Neural cell (in vitro differentiated cells): ENCODE measurements around the gene ACOX3. TPM values are rescaled to one million over a fixed set of nuclear protein-coding genes. Genes with fewer than 3 reads are reported as not detected.

ENCODE experiments used
- H2AFZ ChIP-seq: fragments of 200-600, 300-800 bp; sonication (generic), shearing (Covaris generic); 2 replicates; pipeline ENCODE4 v1.6.0; 2014; ENCODE audit warnings: low read depth, mild to moderate bottlenecking, antibody characterized with exemption, low read length, moderate library complexity
- H3F3A ChIP-seq: fragments of 200-600 bp; shearing (Covaris generic); 2 replicates; pipeline ENCODE4 v1.6.1; 2016; ENCODE audit warnings: mild to moderate bottlenecking, moderate library complexity, mixed read lengths, antibody characterized with exemption, low read length; ENCODE audit not compliant: insufficient read depth, poor library complexity, severe bottlenecking
- H3K27ac ChIP-seq: fragments of 200-600, 300-800 bp; sonication (generic), shearing (Covaris generic); 2 replicates; pipeline ENCODE4 v1.5.1; 2014; ENCODE audit warnings: mild to moderate bottlenecking, low read length, moderate library complexity
- H3K27me3 ChIP-seq: fragments of 300-800, 200-600 bp; sonication (generic), shearing (Covaris generic); 2 replicates; pipeline ENCODE4 v1.6.0; 2014; ENCODE audit warnings: mild to moderate bottlenecking, low read depth, low read length, moderate library complexity; ENCODE audit not compliant: insufficient read depth
- H3K36me3 ChIP-seq: fragments of 300-800, 200-600 bp; sonication (generic), shearing (Covaris generic); 2 replicates; pipeline ENCODE4 v1.5.1; 2014; ENCODE audit warnings: mild to moderate bottlenecking, antibody characterized with exemption, low read length, moderate library complexity; ENCODE audit not compliant: insufficient read depth
- H3K4me2 ChIP-seq: fragments of 300-800, 200-600 bp; sonication (generic), shearing (Covaris generic); 2 replicates; pipeline ENCODE4 v1.6.0; 2014; ENCODE audit warnings: mild to moderate bottlenecking, low read length
- H3K4me3 ChIP-seq: fragments of 300-800, 200-600 bp; sonication (generic), shearing (Covaris generic); 2 replicates; pipeline ENCODE4 v1.5.1; 2014; ENCODE audit warnings: mild to moderate bottlenecking, low read length, moderate library complexity
- H3K79me2 ChIP-seq: fragments of 200-600 bp; shearing (Covaris generic); replicated peaks from 2 replicates; pipeline ENCODE4 v1.6.0; 2014; ENCODE audit warnings: mild to moderate bottlenecking, low read length, moderate library complexity; ENCODE audit not compliant: insufficient read depth
- H3K9ac ChIP-seq: fragments of 300-800, 200-600 bp; sonication (generic), shearing (Covaris generic); 2 replicates; pipeline ENCODE4 v1.6.1; 2016; ENCODE audit warnings: mild to moderate bottlenecking, low read length, mixed read lengths
- H3K9me2 ChIP-seq: fragments of 200-600 bp; shearing (Covaris generic); 2 replicates; pipeline ENCODE4 v1.6.1; 2016; ENCODE audit warnings: mild to moderate bottlenecking, low read length, mixed read lengths; ENCODE audit not compliant: insufficient read depth
- H3K9me3 ChIP-seq: fragments of 200-600, 300-800 bp; sonication (generic), shearing (Covaris generic); 2 replicates; pipeline ENCODE4 v1.6.1; 2016; ENCODE audit warnings: mild to moderate bottlenecking, mixed run types, low read length, moderate library complexity, mixed read lengths
- H4K20me1 ChIP-seq: fragments of 200-600 bp; shearing (Covaris generic); 2 replicates; pipeline ENCODE4 v1.6.1; 2016; ENCODE audit warnings: mild to moderate bottlenecking, mixed run types; ENCODE audit not compliant: insufficient read depth
- EP300 ChIP-seq: fragments of 450-650 bp; conservative IDR thresholded peaks from 2 replicates; pipeline ENCODE4 v1.6.1; 2014; ENCODE audit warnings: antibody characterized with exemption, mild to moderate bottlenecking, moderate library complexity; ENCODE audit not compliant: poor library complexity, severe bottlenecking
- EZH2 ChIP-seq: fragments of 200-600, 300-800 bp; shearing (Covaris generic), sonication (generic); IDR thresholded peaks from 2 replicates; pipeline ENCODE4 v1.6.1; 2014; ENCODE audit warnings: antibody characterized with exemption, low read length, borderline replicate concordance, mild to moderate bottlenecking; ENCODE audit not compliant: insufficient read depth, poor library complexity, severe bottlenecking
- MXI1 ChIP-seq: fragments of 450-650 bp; conservative IDR thresholded peaks from 2 replicates; pipeline ENCODE4 v1.6.1; 2014; ENCODE audit warnings: antibody characterized with exemption, mild to moderate bottlenecking; ENCODE audit not compliant: poor library complexity, severe bottlenecking
- POLR2AphosphoS5 ChIP-seq: IDR thresholded peaks from 2 replicates; pipeline ENCODE4 v1.6.1; 2012
- RAD21 ChIP-seq: fragments of 450-650 bp; conservative IDR thresholded peaks from 2 replicates; pipeline ENCODE4 v1.6.1; 2014; ENCODE audit warnings: antibody characterized with exemption, mild to moderate bottlenecking, moderate library complexity
- SMC3 ChIP-seq: fragments of 450-650 bp; conservative IDR thresholded peaks from 2 replicates; pipeline ENCODE4 v1.6.1; 2014; ENCODE audit warnings: antibody characterized with exemption, mild to moderate bottlenecking, moderate library complexity; ENCODE audit not compliant: poor library complexity
- TAF1 ChIP-seq: IDR thresholded peaks from 2 replicates; pipeline ENCODE4 v1.6.1; 2012; ENCODE audit warnings: low read depth
- polyA plus RNA-seq: library from polyadenylated mRNA; depleted of rRNA; stranded (reverse); fragments of >200 nt; gene quantifications from 2 replicates; pipeline ENCODE4 v1.2.3, GENCODE V29; 2014
- TF ChIP-seq, protein P1 (sequence below): fragments of 450-650 bp; IDR thresholded peaks from 2 replicates; pipeline ENCODE4 v1.5.1; 2014; ENCODE audit warnings: antibody characterized with exemption, mild to moderate bottlenecking, moderate library complexity; ENCODE audit not compliant: poor library complexity, severe bottlenecking
- TF ChIP-seq, protein P2 (sequence below): IDR thresholded peaks from 2 replicates; pipeline ENCODE4 v1.6.1; 2012; ENCODE audit warnings: borderline replicate concordance

ACOX3 gene
- polyA plus RNA-seq, 1 donor from 2014 or later: 13.2 TPM

DNA sequence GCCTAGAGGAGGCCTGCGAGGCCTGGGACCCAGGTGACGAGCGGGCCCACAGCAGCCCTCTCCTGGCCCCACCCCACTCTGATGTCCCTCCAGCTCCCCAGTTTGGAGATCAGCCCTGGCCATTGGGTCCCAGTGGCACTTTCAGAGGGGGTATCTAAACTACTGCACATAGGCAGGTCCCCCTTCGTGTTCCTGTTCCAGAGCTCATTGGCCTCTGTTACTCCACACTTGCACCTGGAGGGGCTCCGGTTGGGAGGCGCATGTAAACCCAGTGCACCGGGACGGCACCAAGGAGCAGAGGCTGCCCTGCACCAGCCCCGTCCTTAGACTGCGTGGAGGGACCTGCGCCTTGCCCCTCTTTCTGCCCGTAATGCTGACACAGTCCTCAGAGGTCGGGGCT lies 34.3 kb upstream of the ACOX3 start:
- no peaks in the 10 kb centered on the region for H3K79me2 ChIP-seq
- TF ChIP-seq POLR2AphosphoS5 (no peak), EP300 (no peak), RAD21 (no peak), SMC3 (no peak), EZH2 (no peak), TAF1 (no peak), MXI1 (no peak)
- TF ChIP-seq, protein P1, sequence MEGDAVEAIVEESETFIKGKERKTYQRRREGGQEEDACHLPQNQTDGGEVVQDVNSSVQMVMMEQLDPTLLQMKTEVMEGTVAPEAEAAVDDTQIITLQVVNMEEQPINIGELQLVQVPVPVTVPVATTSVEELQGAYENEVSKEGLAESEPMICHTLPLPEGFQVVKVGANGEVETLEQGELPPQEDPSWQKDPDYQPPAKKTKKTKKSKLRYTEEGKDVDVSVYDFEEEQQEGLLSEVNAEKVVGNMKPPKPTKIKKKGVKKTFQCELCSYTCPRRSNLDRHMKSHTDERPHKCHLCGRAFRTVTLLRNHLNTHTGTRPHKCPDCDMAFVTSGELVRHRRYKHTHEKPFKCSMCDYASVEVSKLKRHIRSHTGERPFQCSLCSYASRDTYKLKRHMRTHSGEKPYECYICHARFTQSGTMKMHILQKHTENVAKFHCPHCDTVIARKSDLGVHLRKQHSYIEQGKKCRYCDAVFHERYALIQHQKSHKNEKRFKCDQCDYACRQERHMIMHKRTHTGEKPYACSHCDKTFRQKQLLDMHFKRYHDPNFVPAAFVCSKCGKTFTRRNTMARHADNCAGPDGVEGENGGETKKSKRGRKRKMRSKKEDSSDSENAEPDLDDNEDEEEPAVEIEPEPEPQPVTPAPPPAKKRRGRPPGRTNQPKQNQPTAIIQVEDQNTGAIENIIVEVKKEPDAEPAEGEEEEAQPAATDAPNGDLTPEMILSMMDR: no peak
- TF ChIP-seq, protein P2, sequence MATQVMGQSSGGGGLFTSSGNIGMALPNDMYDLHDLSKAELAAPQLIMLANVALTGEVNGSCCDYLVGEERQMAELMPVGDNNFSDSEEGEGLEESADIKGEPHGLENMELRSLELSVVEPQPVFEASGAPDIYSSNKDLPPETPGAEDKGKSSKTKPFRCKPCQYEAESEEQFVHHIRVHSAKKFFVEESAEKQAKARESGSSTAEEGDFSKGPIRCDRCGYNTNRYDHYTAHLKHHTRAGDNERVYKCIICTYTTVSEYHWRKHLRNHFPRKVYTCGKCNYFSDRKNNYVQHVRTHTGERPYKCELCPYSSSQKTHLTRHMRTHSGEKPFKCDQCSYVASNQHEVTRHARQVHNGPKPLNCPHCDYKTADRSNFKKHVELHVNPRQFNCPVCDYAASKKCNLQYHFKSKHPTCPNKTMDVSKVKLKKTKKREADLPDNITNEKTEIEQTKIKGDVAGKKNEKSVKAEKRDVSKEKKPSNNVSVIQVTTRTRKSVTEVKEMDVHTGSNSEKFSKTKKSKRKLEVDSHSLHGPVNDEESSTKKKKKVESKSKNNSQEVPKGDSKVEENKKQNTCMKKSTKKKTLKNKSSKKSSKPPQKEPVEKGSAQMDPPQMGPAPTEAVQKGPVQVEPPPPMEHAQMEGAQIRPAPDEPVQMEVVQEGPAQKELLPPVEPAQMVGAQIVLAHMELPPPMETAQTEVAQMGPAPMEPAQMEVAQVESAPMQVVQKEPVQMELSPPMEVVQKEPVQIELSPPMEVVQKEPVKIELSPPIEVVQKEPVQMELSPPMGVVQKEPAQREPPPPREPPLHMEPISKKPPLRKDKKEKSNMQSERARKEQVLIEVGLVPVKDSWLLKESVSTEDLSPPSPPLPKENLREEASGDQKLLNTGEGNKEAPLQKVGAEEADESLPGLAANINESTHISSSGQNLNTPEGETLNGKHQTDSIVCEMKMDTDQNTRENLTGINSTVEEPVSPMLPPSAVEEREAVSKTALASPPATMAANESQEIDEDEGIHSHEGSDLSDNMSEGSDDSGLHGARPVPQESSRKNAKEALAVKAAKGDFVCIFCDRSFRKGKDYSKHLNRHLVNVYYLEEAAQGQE: no peak
- H3K27me3 ChIP-seq: no peaks in the 10 kb centered on the region
- H3K4me3 ChIP-seq: no peak overlapping the region
- no peak overlapping the region for H3K27ac ChIP-seq
- no peaks in the 10 kb centered on the region for H3F3A ChIP-seq
- no peaks in the 10 kb centered on the region for H3K9me3 ChIP-seq
- no peak overlapping the region for H3K9ac ChIP-seq
- no peaks in the 10 kb centered on the region for H4K20me1 ChIP-seq
- no peak overlapping the region for H2AFZ ChIP-seq
- H3K36me3 ChIP-seq: no peaks in the 10 kb centered on the region
- H3K4me2 ChIP-seq: no peak overlapping the region
- H3K9me2 ChIP-seq: no peaks in the 10 kb centered on the region

DNA sequence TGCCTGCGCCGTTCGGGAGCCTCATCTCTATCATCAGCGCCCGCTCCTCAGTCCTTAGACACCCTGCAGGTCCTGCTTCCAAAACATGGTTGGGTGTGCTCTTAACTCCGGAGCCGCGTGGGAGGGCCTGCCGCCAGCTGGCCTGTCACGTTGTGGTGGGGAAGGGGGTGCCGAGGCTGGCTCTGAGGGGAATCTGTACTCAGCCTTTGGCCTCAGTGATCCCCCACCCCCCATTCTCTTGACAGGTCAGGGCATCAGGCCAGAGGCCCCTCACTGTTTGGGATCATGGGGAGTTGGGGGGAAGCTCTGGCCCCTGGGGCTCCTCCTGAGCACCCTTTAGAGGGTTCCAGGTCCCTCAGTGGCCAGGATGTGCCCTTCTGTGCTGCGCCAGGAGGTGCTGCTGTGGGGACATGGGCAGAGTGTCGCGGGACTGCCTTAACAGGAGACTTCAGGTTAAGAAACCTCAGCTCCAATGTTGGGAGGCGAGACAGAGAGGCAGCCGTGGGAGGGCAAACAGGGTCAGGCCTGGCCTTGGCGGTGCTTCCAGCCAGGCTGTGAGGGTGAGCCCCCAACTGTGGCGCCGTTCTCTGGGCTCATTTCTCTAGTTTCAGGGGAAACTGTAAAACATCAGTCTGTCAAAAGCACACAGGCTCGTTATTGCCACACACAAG lies 33.5 kb upstream of the ACOX3 start:
- no peaks in the 10 kb centered on the region for H3K36me3 ChIP-seq
- no peaks in the 10 kb centered on the region for H3K79me2 ChIP-seq
- no peaks in the 10 kb centered on the region for H3K9me3 ChIP-seq
- H3K4me3 ChIP-seq: no peak overlapping the region
- no peaks in the 10 kb centered on the region for H4K20me1 ChIP-seq
- H3K27me3 ChIP-seq: no peaks in the 10 kb centered on the region
- H3K9me2 ChIP-seq: no peaks in the 10 kb centered on the region
- no peak overlapping the region for H3K4me2 ChIP-seq
- no peak overlapping the region for H3K9ac ChIP-seq
- H2AFZ ChIP-seq: no peak overlapping the region
- TF ChIP-seq SMC3: no peak
- no peak for TF ChIP-seq POLR2AphosphoS5
- TF ChIP-seq, protein P1: no peak
- TF ChIP-seq, protein P2: no peak
- no peak for TF ChIP-seq MXI1
- TF ChIP-seq RAD21: no peak
- no peak for TF ChIP-seq EP300
- H3F3A ChIP-seq: no peaks in the 10 kb centered on the region
- H3K27ac ChIP-seq: no peak overlapping the region
